A673 (cell line): ENCODE results near the gene PRR14L.

Experiments used
- EZH2 ChIP-seq: fragments of 200-600 bp; sonication (generic); IDR thresholded peaks from 2 replicates; pipeline ENCODE4 v1.6.1; 2017; ENCODE audit warnings: borderline replicate concordance, low read depth, mild to moderate bottlenecking, mixed read lengths, antibody characterized with exemption, low read length; ENCODE audit not compliant: poor library complexity, severe bottlenecking
- TF ChIP-seq, protein P1 (sequence below): fragments of 300-800, 200-600 bp; sonication (generic); conservative IDR thresholded peaks from 2 replicates; pipeline ENCODE4 v1.5.1; 2017; ENCODE audit warnings: low read depth, mild to moderate bottlenecking, antibody characterized with exemption, low read length, moderate library complexity, mixed read lengths

DNA sequence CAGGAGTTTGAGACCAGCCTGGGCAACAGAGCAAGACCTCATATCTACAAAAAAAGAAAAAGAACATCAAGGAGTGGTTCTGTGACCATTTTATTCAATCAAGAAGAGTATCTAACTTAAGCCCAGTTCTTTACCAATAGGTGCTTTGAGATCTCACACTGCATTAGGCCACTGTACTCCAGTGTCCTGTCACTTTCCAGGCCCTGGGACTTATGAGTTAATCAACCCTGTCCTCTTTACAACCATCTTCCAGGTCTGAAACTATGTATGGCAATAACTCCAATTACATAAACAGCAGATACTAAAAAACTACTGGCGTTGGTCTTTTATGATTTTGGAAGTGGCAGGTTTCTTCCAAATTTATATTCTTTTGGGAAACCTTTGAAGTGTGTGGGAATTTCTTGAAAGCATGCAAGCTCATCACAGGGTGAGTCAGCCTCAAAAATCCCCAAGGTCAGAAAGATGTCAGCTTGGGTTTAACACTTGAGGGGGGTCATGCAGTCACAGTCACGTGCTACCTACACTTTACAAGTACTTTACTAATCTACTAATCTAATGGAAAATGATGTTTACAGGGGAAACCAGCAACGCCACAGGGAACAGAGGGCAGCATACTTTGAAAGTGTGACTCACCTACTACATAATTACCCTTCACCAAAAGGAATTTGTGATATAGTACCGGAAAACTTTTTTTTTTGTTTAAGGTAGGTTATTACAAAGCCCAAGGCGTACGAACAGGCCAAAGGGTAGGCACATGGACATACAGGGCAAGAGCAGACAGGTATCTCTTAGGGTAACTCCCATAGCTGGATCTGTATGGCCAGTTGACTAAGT lies 103.5 kb downstream of the PRR14L start:
- no peak for TF ChIP-seq EZH2
- TF ChIP-seq, protein P1, sequence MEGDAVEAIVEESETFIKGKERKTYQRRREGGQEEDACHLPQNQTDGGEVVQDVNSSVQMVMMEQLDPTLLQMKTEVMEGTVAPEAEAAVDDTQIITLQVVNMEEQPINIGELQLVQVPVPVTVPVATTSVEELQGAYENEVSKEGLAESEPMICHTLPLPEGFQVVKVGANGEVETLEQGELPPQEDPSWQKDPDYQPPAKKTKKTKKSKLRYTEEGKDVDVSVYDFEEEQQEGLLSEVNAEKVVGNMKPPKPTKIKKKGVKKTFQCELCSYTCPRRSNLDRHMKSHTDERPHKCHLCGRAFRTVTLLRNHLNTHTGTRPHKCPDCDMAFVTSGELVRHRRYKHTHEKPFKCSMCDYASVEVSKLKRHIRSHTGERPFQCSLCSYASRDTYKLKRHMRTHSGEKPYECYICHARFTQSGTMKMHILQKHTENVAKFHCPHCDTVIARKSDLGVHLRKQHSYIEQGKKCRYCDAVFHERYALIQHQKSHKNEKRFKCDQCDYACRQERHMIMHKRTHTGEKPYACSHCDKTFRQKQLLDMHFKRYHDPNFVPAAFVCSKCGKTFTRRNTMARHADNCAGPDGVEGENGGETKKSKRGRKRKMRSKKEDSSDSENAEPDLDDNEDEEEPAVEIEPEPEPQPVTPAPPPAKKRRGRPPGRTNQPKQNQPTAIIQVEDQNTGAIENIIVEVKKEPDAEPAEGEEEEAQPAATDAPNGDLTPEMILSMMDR, result no peak
